Mesendoderm (in vitro differentiated cells): ENCODE measurements around the gene PTPRF.

Experiments
- DNase-seq: peaks from one replicate; pipeline ENCODE4 v3.0.0; 2013
- H2AK5ac ChIP-seq: 2 replicates; pipeline ENCODE4 v1.6.1; 2013; ENCODE audit warnings: low read length, inconsistent platforms
- H2BK120ac ChIP-seq: 2 replicates; pipeline ENCODE4 v1.6.1; 2013; ENCODE audit warnings: low read depth, mild to moderate bottlenecking, low read length, moderate library complexity, mixed read lengths
- H2BK15ac ChIP-seq: replicated peaks from 2 replicates; pipeline ENCODE4 v1.6.1; 2013; ENCODE audit warnings: low read depth, mild to moderate bottlenecking, moderate library complexity
- H2BK5ac ChIP-seq: 2 replicates; pipeline ENCODE4 v1.6.1; 2013; ENCODE audit warnings: low read length, inconsistent platforms
- H3K18ac ChIP-seq: 2 replicates; pipeline ENCODE4 v1.6.1; 2013; ENCODE audit warnings: mild to moderate bottlenecking, low read length, mixed read lengths
- H3K23ac ChIP-seq: one replicate; pipeline ENCODE4 v1.6.1; 2013; ENCODE audit warnings: low read length
- H3K27ac ChIP-seq: 2 replicates; pipeline ENCODE4 v1.5.1; 2013; ENCODE audit warnings: low read depth, mild to moderate bottlenecking, inconsistent platforms, low read length, moderate library complexity
- H3K27me3 ChIP-seq: 2 replicates; pipeline ENCODE4 v1.6.1; 2013; ENCODE audit warnings: low read length, control low read depth, mild to moderate bottlenecking, inconsistent platforms; ENCODE audit not compliant: insufficient read depth, poor library complexity
- H3K36me3 ChIP-seq: 2 replicates; pipeline ENCODE4 v1.6.1; 2013; ENCODE audit warnings: low read length, inconsistent platforms; ENCODE audit not compliant: control insufficient read depth, insufficient read depth
- H3K4ac ChIP-seq: one replicate; pipeline ENCODE4 v1.6.1; 2013; ENCODE audit warnings: low read depth, mild to moderate bottlenecking, low read length, moderate library complexity
- H3K4me1 ChIP-seq: 2 replicates; pipeline ENCODE4 v1.6.1; 2013; ENCODE audit warnings: low read depth, low read length, inconsistent platforms; ENCODE audit not compliant: control insufficient read depth
- H3K4me2 ChIP-seq: 2 replicates; pipeline ENCODE4 v1.6.1; 2013; ENCODE audit warnings: low read length
- H3K4me3 ChIP-seq: 2 replicates; pipeline ENCODE4 v1.5.1; 2013; ENCODE audit warnings: mild to moderate bottlenecking, low read length
- H3K56ac ChIP-seq: one replicate; pipeline ENCODE4 v1.6.1; 2013; ENCODE audit warnings: low read length
- H3K79me1 ChIP-seq: 2 replicates; pipeline ENCODE4 v1.6.1; 2013; ENCODE audit warnings: low read length, inconsistent platforms
- H3K79me2 ChIP-seq: 2 replicates; pipeline ENCODE4 v1.6.1; 2013; ENCODE audit warnings: mild to moderate bottlenecking, low read length; ENCODE audit not compliant: control insufficient read depth, insufficient read depth
- H3K9ac ChIP-seq: 2 replicates; pipeline ENCODE4 v1.6.1; 2013; ENCODE audit warnings: low read length, inconsistent platforms
- H4K5ac ChIP-seq: one replicate; pipeline ENCODE4 v1.6.1; 2013; ENCODE audit warnings: low read length
- H4K8ac ChIP-seq: one replicate; pipeline ENCODE4 v1.6.1; 2013; ENCODE audit warnings: low read depth, mild to moderate bottlenecking, control low read depth, low read length, moderate library complexity
- WGBS: extraction: QIAGEN DNeasy Blood & Tissue Kit; methylation state at CpG from one replicate; pipeline ENCODE4 v1.1.7; 2013; ENCODE audit warnings: low lambda C conversion rate, missing lambda C conversion rate; ENCODE audit not compliant: insufficient coverage; ENCODE audit errors: extremely low coverage; 5-methylcytosine and 5-hydroxymethylcytosine counted together

Gene PTPRF

DNA sequence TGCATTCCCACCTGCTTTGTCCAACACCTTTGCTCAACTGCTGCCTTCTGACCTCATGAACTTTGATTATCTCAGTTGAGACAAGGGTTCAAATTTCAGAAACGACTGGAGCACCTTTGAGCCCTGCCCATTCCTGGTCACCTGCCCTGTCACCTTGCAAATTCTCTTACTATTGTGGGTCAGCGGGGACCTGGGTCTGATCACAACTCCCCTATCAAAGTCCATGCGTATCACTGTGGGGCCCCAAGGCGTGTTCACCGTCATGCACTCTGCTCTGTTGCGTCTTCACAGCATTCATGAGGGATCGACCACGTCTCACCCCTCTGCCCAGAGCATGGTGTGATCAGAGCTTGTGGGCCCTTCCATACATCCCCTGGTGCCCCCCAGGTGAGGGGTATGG, 12.9 kb downstream of the PTPRF start:
- Histone ChIP-seq H2BK120ac (no peak overlapping the region), H3K23ac (no peak overlapping the region), H3K9ac (no peak overlapping the region), H3K27me3 (no peaks in the 10 kb centered on the region), H3K18ac (no peak overlapping the region), H3K4ac (no peak overlapping the region), H3K79me1 (peaks cover 36% of the 10 kb centered on the region), H3K4me3 (no peak overlapping the region), H3K56ac (no peak overlapping the region), H2BK15ac (no peak overlapping the region), H3K36me3 (peaks cover 3% of the 10 kb centered on the region), H3K4me2 (no peak overlapping the region), H4K8ac (no peak overlapping the region), H3K79me2 (peaks cover 59% of the 10 kb centered on the region), H2AK5ac (no peak overlapping the region), H3K27ac (no peak overlapping the region), H4K5ac (no peak overlapping the region), H3K4me1 (peaks cover 8% of the 10 kb centered on the region), H2BK5ac (no peak overlapping the region)
- WGBS: no CpG with 5 or more reads among the region's 8 CpGs
- no peak for DNase-seq

GRCh38 chr1:43545339-43545694, 14.6 kb downstream of the PTPRF start:
- no peak overlapping the region for H2AK5ac ChIP-seq
- no peak overlapping the region for H3K23ac ChIP-seq
- H3K27ac ChIP-seq: no peak overlapping the region
- H3K4me1 ChIP-seq: peaks cover 8% of the 10 kb centered on the region
- WGBS: no CpG with 5 or more reads among the region's 12 CpGs
- H4K8ac ChIP-seq: no peak overlapping the region
- H2BK15ac ChIP-seq: no peak overlapping the region
- no peak overlapping the region for H3K56ac ChIP-seq
- H3K27me3 ChIP-seq: no peaks in the 10 kb centered on the region
- no peak overlapping the region for H3K4me3 ChIP-seq
- no peak for DNase-seq
- peaks cover 28% of the 10 kb centered on the region for H3K79me1 ChIP-seq
- peak overlapping the region; percentile 28 for H3K4me2 ChIP-seq
- no peak overlapping the region for H3K4ac ChIP-seq
- no peak overlapping the region for H2BK120ac ChIP-seq
- peaks cover 1% of the 10 kb centered on the region for H3K36me3 ChIP-seq
- H4K5ac ChIP-seq: no peak overlapping the region
- peaks cover 50% of the 10 kb centered on the region for H3K79me2 ChIP-seq
- H2BK5ac ChIP-seq: no peak overlapping the region
- no peak overlapping the region for H3K18ac ChIP-seq
- no peak overlapping the region for H3K9ac ChIP-seq

GRCh38 chr1:43545695-43546387, 15.2 kb downstream of the PTPRF start:
- no peaks in the 10 kb centered on the region for H3K27me3 ChIP-seq
- H3K9ac ChIP-seq: peak overlapping the region; percentile 21
- H3K4me2 ChIP-seq: peak overlapping the region; percentile 28
- H3K18ac ChIP-seq: no peak overlapping the region
- H2AK5ac ChIP-seq: no peak overlapping the region
- WGBS: no CpG with 5 or more reads among the region's 12 CpGs
- DNase-seq: peak; percentile 97
- no peak overlapping the region for H3K4me3 ChIP-seq
- H3K79me1 ChIP-seq: peaks cover 31% of the 10 kb centered on the region
- no peak overlapping the region for H2BK15ac ChIP-seq
- H2BK120ac ChIP-seq: no peak overlapping the region
- no peak overlapping the region for H3K23ac ChIP-seq
- peaks cover 12% of the 10 kb centered on the region for H3K4me1 ChIP-seq
- peaks cover 1% of the 10 kb centered on the region for H3K36me3 ChIP-seq
- peaks cover 49% of the 10 kb centered on the region for H3K79me2 ChIP-seq
- H3K56ac ChIP-seq: peak overlapping the region; percentile 66
- H2BK5ac ChIP-seq: no peak overlapping the region
- H3K27ac ChIP-seq: no peak overlapping the region
- H4K8ac ChIP-seq: no peak overlapping the region
- no peak overlapping the region for H3K4ac ChIP-seq
- no peak overlapping the region for H4K5ac ChIP-seq

DNA sequence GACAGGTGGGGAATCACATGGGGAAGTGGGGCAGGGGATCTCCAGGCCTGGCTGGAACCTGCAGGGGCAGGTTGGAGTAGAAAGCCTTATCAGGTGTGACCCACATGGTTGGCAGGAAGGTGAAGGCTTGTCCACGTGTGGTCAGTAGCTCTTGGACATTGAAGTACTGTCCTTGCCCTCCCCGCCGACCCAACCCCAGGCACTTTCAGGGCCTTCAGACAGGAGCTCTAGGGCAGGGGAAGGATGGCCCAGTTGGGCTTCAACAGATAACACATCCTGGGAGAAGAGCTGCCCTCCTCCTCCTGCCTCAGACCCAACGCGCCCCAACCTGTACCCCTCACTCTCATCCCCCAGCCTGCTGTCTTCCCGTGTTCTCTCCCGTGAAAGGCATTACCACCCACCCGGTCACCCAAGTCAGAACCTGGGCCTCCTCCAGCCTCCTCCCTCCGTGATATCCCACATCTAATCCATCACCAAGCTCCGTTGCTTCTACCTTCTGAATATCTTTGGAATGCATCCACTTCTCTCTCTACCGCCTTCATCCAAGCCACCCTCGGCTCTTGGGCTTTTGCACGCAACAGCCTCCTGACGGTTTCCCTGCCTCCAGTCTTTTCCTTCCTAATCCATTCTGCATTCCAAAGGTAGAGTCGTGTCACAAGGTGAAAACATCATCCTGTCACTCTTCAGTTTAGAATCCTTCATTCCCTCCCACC, 15.9 kb downstream of the PTPRF start:
- Histone ChIP-seq H2AK5ac (no peak overlapping the region), H3K36me3 (peaks cover 1% of the 10 kb centered on the region), H3K79me1 (peaks cover 38% of the 10 kb centered on the region), H3K4ac (no peak overlapping the region), H3K4me3 (no peak overlapping the region), H3K27me3 (no peaks in the 10 kb centered on the region), H4K8ac (no peak overlapping the region), H3K4me2 (no peak overlapping the region), H2BK15ac (no peak overlapping the region), H3K18ac (no peak overlapping the region), H3K79me2 (peaks cover 54% of the 10 kb centered on the region), H3K27ac (no peak overlapping the region), H3K4me1 (peaks cover 12% of the 10 kb centered on the region), H2BK120ac (no peak overlapping the region), H3K56ac (no peak overlapping the region), H3K9ac (no peak overlapping the region), H2BK5ac (no peak overlapping the region), H3K23ac (no peak overlapping the region), H4K5ac (no peak overlapping the region)
- WGBS: no CpG with 5 or more reads among the region's 15 CpGs
- DNase-seq: no peak

- no peak overlapping the region for H2BK15ac ChIP-seq
- H2BK5ac ChIP-seq: no peak overlapping the region
- no peak overlapping the region for H3K18ac ChIP-seq
- H2BK120ac ChIP-seq: no peak overlapping the region
- H3K9ac ChIP-seq: no peak overlapping the region
- H3K27ac ChIP-seq: no peak overlapping the region
- H3K4me2 ChIP-seq: no peak overlapping the region
- peaks cover 52% of the 10 kb centered on the region for H3K79me2 ChIP-seq
- H4K8ac ChIP-seq: no peak overlapping the region
- no peaks in the 10 kb centered on the region for H3K27me3 ChIP-seq
- no peak overlapping the region for H3K4me3 ChIP-seq
- no peak overlapping the region for H3K23ac ChIP-seq
- H3K36me3 ChIP-seq: peaks cover 1% of the 10 kb centered on the region
- no peak for DNase-seq
- no peak overlapping the region for H3K4ac ChIP-seq
- H3K56ac ChIP-seq: peak overlapping the region; percentile 22
- peaks cover 40% of the 10 kb centered on the region for H3K79me1 ChIP-seq
- WGBS: no CpG with 5 or more reads among the region's 11 CpGs
- H3K4me1 ChIP-seq: peaks cover 14% of the 10 kb centered on the region
- H2AK5ac ChIP-seq: no peak overlapping the region
- no peak overlapping the region for H4K5ac ChIP-seq
Measured at GRCh38 chr1:43547538-43548072, 16.9 kb downstream of the PTPRF start.
